PFSK-1 (cell line): Measurements from ENCODE around the gene SLC6A5.

Source experiments
- POLR2AphosphoS5 ChIP-seq: IDR thresholded peaks from 2 replicates; pipeline ENCODE4 v1.6.1; 2012; ENCODE audit warnings: low read depth, mild to moderate bottlenecking, control low read depth, low read length, moderate library complexity
- TAF1 ChIP-seq: IDR thresholded peaks from 2 replicates; pipeline ENCODE4 v1.6.1; 2012; ENCODE audit warnings: low read length, control low read depth, borderline replicate concordance; ENCODE audit not compliant: insufficient read depth
- TF ChIP-seq, protein P1 (sequence below), 2 experiments: IDR thresholded peaks; 2 replicates each; pipeline versions ENCODE4 v1.6.1 to v1.8.0; 2011 to 2012; ENCODE audit warnings: low read depth in 2 of 2, low read length in 2 of 2, control low read depth in 1 of 2, inconsistent platforms in 1 of 2, mild to moderate bottlenecking in 1 of 2, moderate library complexity in 1 of 2; ENCODE audit not compliant: insufficient read depth in 1 of 2

GRCh38 chr11:20609727-20610707, 10.6 kb downstream of the SLC6A5 start:
- TF ChIP-seq TAF1 (no peak), POLR2AphosphoS5 (no peak)
- TF ChIP-seq, protein P1, sequence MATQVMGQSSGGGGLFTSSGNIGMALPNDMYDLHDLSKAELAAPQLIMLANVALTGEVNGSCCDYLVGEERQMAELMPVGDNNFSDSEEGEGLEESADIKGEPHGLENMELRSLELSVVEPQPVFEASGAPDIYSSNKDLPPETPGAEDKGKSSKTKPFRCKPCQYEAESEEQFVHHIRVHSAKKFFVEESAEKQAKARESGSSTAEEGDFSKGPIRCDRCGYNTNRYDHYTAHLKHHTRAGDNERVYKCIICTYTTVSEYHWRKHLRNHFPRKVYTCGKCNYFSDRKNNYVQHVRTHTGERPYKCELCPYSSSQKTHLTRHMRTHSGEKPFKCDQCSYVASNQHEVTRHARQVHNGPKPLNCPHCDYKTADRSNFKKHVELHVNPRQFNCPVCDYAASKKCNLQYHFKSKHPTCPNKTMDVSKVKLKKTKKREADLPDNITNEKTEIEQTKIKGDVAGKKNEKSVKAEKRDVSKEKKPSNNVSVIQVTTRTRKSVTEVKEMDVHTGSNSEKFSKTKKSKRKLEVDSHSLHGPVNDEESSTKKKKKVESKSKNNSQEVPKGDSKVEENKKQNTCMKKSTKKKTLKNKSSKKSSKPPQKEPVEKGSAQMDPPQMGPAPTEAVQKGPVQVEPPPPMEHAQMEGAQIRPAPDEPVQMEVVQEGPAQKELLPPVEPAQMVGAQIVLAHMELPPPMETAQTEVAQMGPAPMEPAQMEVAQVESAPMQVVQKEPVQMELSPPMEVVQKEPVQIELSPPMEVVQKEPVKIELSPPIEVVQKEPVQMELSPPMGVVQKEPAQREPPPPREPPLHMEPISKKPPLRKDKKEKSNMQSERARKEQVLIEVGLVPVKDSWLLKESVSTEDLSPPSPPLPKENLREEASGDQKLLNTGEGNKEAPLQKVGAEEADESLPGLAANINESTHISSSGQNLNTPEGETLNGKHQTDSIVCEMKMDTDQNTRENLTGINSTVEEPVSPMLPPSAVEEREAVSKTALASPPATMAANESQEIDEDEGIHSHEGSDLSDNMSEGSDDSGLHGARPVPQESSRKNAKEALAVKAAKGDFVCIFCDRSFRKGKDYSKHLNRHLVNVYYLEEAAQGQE (IDR thresholded peaks at IDR 0.05; ENCODE audit: insufficient read depth in 1 of 2, low read depth in 2 of 2, low read length in 2 of 2): no peak
